ENCODE measurements around the gene DOCK3. TPM values are rescaled to one million over a fixed set of nuclear protein-coding genes. Genes with fewer than 3 reads are reported as not detected.

DOCK3 gene
- total and polyA plus RNA-seq, 2 of the 4 experiments (the other 2 are of a cell fraction): under 0.01 to 0.12 TPM

GRCh38 chr3:50675179-50676030, 678 bp downstream of the DOCK3 start:
- H3K56ac ChIP-seq (ENCODE audit: extremely low read depth, insufficient read depth, low read length): no peak overlapping the region
- H2BK120ac ChIP-seq (ENCODE audit: low read depth, low read length): no peak overlapping the region
- H3K4me3 ChIP-seq (ENCODE audit: insufficient read depth, low read depth, low read length): peak overlapping the region; percentile 50
- peak overlapping the region; percentile 71; the same call in 1 of the 2 replicates for H3K4me2 ChIP-seq (ENCODE audit: low read depth, low read length)
- dilution Hi-C loops (cut with HindIII; ENCODE audit: low sequenced_read_pairs, unreplicated experiment) (no loop called here), in situ Hi-C loops (cut with MboI; ENCODE audit: low sequenced_read_pairs) (no loop called here), intact Hi-C loops (cut with micrococcal nuclease) (no loop called here)
- no peak overlapping the region for H3K27ac ChIP-seq (ENCODE audit: insufficient read depth, low read length)
- no peak overlapping the region for H2AK5ac ChIP-seq (ENCODE audit: low read depth, low read length)
- DNase-seq: no peak
- H4K8ac ChIP-seq (ENCODE audit: low read depth in 2 of 2, low read length in 2 of 2): no peak overlapping the region
- H4K20me1 ChIP-seq (ENCODE audit: insufficient read depth, low read length): no peaks in the 10 kb centered on the region
- no peak overlapping the region for H2BK5ac ChIP-seq (ENCODE audit: low read depth, low read length, poor library complexity, severe bottlenecking)
- H2AFZ ChIP-seq (replicated peaks; ENCODE audit: low read length, poor library complexity): peak overlapping the region; percentile 90
- no peak overlapping the region for H3K23ac ChIP-seq (ENCODE audit: low read depth, low read length)
- H3K9me3 ChIP-seq (ENCODE audit: control insufficient read depth, insufficient read depth, low read length): no peaks in the 10 kb centered on the region; the same call in 1 of the 2 replicates
- H3K14ac ChIP-seq (replicated peaks; ENCODE audit: low read depth, low read length): no peak overlapping the region
- no peak overlapping the region for H3K18ac ChIP-seq (ENCODE audit: low read depth, low read length)
- ChIA-PET POLR2A (ENCODE audit: unreplicated experiment) (no interaction called here), CTCF (no interaction called here)
- no peak for TF ChIP-seq CTCF (conservative IDR thresholded peaks at IDR 0.05; ENCODE audit: low read depth, low read length)
- no peak for TF ChIP-seq CEBPB (IDR thresholded peaks at IDR 0.05; ENCODE audit: low read depth, low read length)
- TF ChIP-seq BHLHE40 (IDR thresholded peaks at IDR 0.05; ENCODE audit: low read depth, low read length): no peak
- no peak for TF ChIP-seq CHD1 (IDR thresholded peaks at IDR 0.05; ENCODE audit: low read depth, low read length)
- TF ChIP-seq MAZ (IDR thresholded peaks at IDR 0.05; ENCODE audit: borderline replicate concordance, low read depth, low read length): no peak
- no peak overlapping the region for H2AK9ac ChIP-seq (replicated peaks; ENCODE audit: low read depth, low read length, poor library complexity)
- H3K27me3 ChIP-seq (ENCODE audit: control insufficient read depth, insufficient read depth, low read length): peaks cover 56% of the 10 kb centered on the region
- no peak overlapping the region for H2BK20ac ChIP-seq (ENCODE audit: low read depth, low read length)
- BruUV-seq (replicated peaks): no TSS peak
- no peaks in the 10 kb centered on the region for H3K79me1 ChIP-seq (ENCODE audit: low read depth in 1 of 2, low read length in 2 of 2)
- H3K36me3 ChIP-seq (ENCODE audit: control insufficient read depth, insufficient read depth, low read length): no peaks in the 10 kb centered on the region
- H2BK15ac ChIP-seq (ENCODE audit: low read depth, low read length): no peak overlapping the region
- H4K5ac ChIP-seq (ENCODE audit: low read depth, low read length): no peak overlapping the region
- H3K4ac ChIP-seq (ENCODE audit: low read depth, low read length): no peak overlapping the region
- 3% methylated on average over 11 of the region's 65 CpGs; no CpG with 5 or more reads in 1 of the 2 experiments for WGBS, 2 experiments (ENCODE audit: extremely low coverage in 2 of 2, insufficient read length in 1 of 2)
- no peaks in the 10 kb centered on the region for H3K4me1 ChIP-seq (ENCODE audit: control insufficient read depth, insufficient read depth, low read length)
- H4K91ac ChIP-seq (ENCODE audit: insufficient read depth, low read depth, low read length): no peak overlapping the region
- ATAC-seq (ENCODE audit: low read depth): peak; percentile 12; the same call in 1 of the 2 replicates
- H3K9me1 ChIP-seq (ENCODE audit: insufficient read depth, low read length): peaks cover 5% of the 10 kb centered on the region; the same call in 1 of the 2 replicates
- H3K9ac ChIP-seq (ENCODE audit: low read depth, low read length): no peak overlapping the region

Measured in IMR-90 (cell line).